GM21619 (cell line): Measurements from ENCODE around the gene ATP13A1.
"Not testable (repeated sequence)": the region's sequence is repeated elsewhere in the genome, so short reads cannot be mapped to it uniquely, and the experiment has no call there.

ENCODE experiments used
- ATAC-seq: cut with Tn5 transposase; IDR thresholded peaks from one replicate; pipeline ENCODE4 v1.9.1; 2021; ENCODE audit not compliant: unreplicated experiment

Gene ATP13A1

DNA sequence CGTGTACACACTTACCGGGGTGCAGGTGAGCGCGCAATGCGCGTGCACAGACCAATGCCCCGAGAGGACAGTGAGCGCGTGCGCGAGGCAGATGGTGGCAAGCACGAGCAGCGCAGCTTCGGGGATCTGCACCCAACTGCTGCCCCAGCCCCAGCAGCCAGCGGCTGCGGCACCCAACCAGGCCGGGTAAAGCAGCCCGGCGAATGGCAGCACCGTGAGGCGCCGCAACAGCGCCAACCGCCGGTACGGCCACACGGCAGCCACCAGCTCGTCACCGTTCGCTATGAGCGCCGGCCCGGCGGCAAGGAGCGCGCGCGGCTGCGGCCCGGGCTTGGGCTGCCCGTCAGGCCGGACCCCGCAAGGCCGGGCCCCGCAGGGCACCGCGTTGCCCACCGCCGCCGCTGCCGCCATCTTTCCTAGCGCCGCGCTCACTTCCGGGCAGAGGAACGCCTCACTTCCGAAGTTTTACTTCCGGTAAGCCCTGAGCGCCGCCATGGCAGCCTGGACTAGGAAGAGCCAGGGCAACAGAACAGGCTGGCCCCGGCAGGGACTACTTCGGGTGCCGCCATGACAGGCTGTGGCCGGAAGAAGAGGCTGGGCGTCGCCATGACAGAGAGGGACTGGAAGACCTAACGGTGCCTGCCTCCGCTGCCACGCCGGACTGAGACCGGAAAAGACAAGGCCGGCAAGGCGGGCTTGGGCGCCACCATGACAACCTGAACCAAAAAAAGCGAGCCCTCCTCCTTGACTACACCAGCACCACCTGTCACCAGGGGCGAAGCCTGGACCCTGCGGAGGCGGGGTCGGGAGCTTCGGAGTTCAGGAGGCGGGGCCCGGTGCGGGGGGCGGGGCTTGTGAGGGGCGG, at the start of gene ATP13A1:
ATP13A1 (minus strand) TSS at position 421 of the 865 bp plus-strand sequence; CDS start at position 411, 10 bp downstream.
- ATAC-seq = peak; percentile 62

DNA sequence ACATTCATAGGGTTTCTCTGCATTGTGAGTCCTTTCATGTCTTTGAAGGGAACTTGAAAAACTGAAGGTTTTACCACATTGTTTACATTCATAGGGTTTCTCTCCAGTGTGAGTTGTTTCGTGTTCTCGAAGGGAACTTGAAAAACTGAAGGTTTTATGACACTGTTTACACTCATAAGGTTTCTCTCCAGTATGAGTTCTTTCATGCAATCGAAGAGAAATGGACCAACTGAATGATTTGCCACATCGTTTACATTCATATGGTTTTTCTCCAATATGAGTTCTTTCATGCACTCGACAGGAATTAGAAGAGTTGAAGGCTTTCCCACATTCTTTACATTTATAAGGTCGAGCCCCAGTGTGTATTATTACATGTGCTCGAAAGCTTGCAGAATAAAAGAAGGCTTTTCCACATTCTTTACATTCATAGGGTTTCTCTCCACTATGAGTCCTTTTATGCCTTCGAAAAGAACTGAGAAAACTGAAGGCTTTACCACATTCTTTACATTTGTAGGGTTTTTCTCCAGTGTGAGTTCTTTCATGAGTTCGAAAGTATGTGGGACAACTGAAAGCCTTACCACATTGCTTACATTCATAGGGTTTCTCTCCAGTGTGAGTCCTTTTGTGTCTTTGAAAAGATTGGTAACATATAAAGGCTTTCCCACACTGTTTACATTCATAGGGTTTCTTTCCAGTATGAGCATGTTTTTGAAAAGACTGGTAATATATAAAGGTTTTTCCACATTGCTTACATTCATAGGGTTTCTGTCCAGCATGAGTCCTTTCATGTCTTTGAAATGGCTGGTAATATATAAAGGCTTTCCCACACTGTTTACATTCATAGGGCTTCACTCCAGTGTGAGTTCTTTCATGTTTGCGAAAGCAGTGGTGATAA, 48.7 kb upstream of the ATP13A1 start:
- ATAC-seq = no peak

DNA sequence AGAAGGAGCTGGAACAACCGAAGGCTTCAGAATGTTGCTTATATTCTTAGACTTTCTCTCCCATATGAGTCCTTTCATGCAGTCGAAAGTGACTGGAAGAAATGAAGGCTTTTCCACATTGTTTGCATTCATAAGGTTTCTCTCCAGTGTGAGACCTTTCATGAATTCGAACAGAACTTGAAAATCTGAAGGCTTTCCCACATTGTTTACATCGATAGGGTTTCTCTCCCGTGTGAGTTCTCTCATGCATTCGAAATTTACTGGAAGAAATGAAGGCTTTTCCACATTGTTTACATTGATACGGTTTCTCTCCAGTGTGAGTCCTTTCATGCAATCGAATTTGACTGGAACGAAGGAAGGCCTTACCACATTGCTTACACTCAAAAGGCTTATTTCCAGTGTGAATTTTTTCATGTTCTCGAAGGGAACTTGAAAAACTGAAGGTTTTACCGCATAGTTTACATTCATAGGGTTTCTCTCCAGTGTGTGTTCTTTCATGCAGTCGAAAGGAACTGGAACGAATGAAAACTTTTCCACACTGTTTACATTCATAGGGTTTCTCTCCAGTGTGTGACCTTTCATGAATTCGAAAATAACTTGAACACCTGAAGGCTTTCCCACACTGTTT, 47.9 kb upstream of the ATP13A1 start:
- ATAC-seq = no peak

DNA sequence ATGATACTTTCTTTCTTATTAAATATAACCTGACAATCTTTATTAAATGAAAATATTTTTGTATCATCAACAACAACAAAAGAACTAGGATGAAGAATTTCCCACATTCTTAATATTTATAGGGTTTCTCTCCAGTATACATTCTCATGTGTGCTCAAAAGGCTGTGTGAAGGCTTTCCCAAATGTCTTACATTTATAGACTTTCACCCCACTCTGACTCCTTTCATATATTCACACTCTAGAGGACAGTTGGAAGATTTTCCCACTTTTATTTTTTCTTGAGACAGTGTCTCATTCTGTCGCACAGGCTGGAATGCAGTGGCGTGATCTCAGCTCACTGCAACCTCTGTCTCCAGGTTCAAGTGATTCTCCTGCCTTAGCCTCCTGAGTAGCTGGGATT, 47.0 kb upstream of the ATP13A1 start:
- no peak for ATAC-seq

DNA sequence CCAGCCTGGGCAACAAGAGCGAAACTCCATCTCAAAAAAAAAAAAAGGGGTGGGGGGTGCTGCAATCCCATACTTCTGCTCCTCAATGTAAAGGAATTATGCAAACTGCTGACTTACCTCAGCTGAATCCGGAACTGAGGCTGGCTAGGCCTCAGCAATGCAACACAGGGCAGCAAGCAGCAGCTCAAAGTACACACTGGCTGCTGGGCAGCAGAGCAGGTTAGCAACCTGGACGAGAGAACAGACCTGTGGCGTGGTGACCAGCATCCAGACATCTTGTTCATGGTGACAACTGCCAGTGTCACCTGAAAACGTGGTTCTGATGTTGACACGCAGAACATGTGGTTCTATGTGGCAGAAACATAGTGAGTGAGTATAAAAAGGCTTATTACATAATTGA, 41.4 kb upstream of the ATP13A1 start:
- no peak for ATAC-seq

DNA sequence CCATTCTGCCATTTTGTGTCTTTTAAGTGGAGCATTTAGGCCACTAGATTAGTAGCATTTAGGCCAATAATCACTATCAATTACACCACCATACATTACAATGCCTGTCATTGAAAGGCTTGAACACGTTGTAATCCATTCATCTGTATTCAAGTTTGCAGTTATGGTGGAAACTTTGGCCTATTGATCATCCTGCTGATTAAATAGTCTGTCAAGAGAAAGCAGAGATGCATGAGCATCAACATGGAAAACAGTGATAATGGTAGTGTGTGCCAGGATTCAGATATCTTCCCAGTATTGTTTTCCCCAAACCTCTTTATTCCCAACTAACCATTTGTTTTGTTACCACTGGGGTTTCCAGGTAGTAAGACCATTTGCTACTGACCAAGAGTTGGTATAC, 37.0 kb upstream of the ATP13A1 start:
- ATAC-seq = not testable (repeated sequence)

DNA sequence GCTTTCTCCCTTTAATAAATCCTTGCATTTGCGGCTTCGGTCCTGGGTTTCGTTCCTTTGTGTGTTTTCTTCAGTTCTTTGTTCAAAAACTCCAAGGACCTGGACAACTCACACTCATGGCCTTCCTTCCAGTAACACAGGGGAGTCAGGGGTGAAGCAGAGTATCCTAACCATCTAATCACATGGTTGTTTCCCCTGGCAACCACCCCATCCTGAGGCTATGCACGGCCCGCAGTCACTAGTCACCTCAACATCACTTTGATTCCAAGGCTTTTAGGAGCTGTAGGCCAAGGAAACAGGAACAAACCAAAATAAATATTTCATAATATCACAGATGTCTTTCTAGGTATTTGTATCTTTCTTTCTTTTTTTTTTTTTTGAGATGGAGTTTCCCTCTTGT, 34.1 kb upstream of the ATP13A1 start:
- ATAC-seq = no peak

DNA sequence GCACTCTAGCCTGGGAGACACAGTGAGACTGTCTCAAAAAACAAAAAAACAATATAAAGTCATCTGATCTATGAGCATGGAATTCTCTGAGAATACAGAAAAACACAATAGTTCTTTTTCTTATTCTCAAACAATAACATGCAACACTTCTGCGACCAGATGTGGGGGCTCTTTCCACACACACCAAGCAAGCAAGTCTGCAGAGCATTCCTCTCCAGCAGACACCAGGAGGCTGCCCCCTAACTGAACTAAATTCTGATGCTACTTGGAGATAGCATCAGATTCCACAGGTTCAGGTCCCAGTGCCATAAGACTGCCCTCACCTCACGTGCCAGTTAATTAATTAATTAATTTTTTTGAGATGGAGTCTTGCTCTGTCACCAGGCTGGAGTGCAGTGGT, 32.9 kb upstream of the ATP13A1 start:
- ATAC-seq = no peak

DNA sequence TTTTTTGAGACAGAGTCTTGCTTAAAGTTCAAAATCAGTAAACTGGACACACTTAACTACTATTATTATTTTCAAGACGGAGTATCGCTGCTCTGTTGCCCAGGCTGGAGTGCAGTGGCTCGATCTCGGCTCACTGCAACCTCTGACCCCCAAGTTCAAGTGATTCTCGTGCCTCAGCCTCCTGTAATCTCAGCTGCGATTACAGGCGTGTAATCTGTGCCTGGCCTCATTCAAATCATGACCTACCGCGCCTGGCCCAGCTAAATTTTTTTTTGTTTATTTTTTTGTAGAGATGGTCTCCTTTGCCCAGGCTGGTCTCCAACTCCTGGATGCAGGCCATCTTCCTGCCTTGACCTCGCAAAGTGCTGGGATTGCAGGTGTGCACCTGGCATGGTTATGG, 28.2 kb upstream of the ATP13A1 start:
- ATAC-seq = no peak

DNA sequence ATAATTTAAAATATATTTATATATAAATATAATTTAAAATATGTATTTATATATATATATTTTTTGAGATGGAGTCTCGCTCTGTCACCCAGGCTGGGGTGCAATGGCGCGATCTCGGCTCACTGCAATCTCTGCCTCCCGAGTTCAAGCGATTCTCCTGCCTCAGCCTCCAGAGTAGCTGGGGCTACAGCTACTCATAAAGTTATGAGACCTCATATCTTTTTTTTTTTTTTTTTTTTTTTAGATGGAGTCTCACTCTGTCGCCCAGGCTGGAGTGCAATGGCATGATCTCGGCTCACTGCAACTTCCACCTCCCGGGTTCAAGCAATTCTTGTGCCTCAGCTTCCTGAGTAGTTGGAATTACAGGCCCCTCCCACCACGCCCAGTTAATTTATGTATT, 25.5 kb upstream of the ATP13A1 start:
- ATAC-seq = not testable (repeated sequence)

DNA sequence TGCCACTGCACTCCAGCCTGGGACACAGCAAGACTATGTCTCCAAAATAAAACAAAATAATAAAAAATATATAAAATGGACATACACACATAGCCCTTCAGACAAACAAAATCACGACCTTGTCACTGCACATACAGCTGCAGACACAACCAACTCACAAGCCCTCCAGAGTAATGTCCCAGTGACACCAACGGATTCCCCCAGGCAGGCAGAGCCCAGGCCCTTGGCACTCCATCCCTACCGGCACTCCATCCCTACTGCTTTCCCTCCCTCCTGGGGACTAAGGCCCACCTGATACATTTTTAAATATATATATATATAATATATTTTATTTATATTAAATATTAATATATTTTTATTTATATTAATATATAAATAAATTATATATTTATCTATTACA, 23.6 kb upstream of the ATP13A1 start:
- no peak for ATAC-seq

DNA sequence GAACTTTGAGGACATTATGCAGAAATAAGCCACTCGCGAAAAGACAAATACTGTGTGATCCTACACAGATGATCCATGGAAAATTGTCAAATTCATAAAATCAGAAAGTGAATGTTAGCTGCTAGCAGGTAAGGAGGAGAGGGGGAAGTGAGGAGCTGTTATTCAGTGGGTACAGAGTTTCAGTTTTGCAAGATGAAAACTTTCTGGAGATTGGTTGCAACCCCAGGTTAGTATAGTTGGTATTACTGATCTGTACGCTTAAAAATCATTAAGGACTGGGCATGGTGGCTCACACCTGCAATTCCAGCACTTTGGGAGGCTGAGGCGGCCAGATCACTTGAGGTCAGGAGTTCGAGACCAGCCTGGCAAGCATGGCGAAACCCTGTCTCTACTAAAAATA, 23.1 kb upstream of the ATP13A1 start:
- ATAC-seq = no peak

DNA sequence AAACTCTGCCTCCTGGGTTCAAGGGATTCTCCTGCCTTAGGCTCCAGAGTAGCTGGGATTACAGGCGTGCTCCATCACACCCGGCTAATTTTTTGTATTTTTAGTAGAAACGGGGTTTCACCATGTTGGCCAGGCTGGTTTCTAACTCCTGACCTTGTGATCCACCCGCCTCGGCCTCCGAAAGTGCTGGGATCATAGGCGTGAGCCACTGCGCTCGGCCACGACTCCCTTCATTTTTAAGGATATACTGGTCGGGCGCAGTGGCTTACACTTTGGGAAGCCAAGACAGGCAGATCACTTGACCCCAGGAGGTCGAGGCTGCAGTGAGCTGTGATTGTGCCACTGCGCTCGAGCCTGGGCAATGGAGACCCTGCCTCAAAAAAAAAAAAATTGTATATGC, 22.6 kb upstream of the ATP13A1 start:
- ATAC-seq = not testable (repeated sequence)

DNA sequence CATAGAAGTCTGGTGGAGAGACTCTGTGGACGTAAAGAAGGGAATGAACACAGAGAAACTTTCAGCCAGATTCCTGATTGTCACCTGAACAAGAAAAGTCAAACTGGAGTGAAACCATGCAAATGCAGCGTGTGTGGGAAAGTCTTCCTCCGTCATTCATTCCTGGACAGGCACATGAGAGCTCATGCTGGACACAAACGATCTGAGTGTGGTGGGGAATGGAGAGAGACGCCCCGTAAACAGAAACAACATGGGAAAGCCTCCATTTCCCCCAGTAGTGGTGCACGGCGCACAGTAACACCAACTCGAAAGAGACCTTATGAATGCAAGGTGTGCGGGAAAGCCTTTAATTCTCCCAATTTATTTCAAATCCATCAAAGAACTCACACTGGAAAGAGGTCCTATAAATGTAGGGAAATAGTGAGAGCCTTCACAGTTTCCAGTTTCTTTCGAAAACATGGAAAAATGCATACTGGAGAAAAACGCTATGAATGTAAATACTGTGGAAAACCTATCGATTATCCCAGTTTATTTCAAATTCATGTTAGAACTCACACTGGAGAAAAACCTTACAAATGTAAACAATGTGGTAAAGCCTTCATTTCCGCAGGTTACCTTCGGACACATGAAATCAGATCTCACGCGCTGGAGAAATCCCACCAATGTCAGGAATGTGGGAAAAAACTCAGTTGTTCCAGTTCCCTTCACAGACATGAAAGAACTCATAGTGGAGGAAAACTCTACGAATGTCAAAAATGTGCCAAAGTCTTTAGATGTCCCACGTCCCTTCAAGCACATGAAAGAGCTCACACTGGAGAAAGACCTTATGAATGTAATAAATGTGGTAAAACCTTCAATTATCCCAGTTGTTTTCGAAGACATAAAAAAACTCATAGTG, 15.9 kb upstream of the ATP13A1 start:
- ATAC-seq = no peak

DNA sequence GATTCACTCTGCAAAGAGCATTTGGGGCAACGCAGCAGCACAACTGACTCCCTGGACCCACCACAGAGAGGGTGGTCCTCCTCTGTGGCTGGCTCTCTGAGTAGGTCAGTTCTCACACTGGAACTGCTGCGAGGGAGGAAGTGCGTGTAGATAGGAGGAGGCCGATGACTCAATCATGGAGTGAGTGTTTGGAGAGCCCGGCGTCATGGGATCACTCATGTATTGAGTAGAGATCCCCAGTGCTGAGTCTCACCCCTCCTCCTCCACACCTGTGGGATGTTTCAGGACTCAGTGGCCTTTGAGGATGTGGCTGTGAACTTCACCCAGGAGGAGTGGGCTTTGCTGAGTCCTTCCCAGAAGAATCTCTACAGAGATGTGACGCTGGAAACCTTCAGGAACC, 14.1 kb upstream of the ATP13A1 start:
- no peak for ATAC-seq

DNA sequence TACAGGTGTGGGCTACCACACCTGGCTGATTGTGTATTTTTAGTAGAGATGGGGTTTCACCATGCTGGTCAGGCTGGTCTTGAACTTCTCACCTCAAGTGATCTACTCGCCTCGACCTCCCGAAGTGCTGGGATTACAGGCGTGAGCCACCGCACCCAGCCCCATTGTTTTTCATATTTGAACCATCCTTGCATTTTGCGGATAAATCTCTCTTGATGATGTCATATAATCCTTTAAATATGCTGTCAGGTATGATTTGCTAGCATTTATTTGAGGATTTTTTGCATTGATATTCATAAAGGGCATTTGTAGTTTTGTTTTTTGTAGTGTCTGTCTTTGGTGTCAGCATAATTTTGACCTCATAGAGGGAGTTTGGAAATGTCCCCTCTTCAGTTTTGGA, 10.8 kb upstream of the ATP13A1 start:
- no peak for ATAC-seq

DNA sequence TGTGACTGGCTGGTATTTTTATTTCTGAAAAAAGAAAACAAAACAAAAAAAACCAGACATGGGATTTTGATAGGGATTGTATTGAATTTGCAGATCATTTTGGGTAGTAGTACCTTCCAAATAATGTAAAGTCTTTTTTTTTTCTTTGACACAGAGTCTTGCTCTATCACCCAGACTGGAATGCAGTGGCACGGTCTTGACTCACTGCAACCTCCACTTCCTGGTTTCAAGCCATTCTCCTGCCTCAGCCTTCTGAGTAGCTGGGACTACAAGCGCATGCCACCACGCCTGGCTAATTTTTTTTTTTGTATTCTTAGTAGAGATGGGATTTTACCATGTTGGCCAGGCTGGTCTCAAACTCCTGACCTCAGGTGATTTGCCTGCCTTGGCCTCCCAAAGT, 9.3 kb upstream of the ATP13A1 start:
- no peak for ATAC-seq

DNA sequence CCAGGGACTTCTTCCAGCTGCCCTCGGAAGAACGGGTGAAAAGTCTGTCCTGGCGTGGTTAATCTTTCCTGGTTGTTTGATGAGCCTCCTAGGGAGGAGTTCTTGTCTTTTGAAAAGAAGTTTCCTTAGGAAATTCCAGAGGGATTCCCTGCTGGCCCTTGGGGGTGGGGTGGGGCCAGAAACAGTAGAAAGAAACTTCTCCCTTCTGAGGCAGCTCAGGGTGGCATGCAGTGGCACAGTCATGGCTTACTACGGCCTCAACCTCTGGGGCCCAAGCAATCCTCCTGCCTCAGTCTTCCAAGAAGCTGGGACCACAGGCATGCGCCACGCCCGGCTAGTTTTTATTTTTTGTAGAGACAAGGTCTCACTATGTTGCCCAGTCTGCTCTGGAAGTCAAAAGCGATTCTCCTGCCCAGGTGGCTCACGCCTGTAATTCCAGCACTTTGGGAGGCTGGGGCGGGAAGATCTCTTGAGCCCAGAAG, 6.6 kb upstream of the ATP13A1 start:
- ATAC-seq = no peak

DNA sequence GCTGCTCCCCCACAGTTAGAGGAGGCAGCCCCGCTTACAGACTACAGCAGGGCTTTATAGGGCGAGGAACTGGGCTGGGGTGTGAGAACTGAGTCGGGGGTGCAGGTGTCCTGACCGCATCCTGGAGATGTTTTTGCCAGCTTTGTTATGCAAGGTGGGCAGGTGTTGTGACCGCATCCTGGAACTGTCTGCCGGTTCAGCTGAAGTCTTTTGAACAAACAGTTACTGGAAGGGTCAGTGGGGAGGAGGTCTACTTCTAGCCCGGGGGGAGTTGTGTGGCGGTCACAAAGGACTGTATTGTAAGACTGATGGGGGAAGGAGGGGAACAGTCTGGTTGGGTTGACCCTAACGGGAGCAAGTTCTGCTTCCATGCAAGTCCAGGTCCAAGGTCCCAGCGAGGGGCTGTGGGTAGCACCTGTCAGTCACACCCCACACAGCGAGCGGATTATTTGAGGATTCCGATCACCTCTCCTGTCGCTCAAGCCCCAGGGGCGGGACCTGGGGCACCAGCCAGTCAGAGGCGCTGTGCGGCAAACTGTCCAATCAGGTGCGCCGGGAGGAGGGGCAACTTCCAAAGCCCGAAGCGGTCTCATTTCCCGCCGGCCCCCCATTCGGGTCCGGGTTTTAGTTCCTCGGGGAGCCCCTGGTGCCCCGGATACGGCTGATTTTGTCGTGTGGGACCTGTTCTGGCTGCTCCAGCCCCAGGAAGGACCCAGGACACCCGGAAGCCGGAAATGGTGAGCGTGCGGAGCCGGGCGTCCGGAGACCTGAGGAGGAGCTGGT, 4.9 kb upstream of the ATP13A1 start, which contains the start of gene ZNF101:
ZNF101 (plus strand) TSS at position 610 of the 783 bp plus-strand sequence; CDS start at position 735, 125 bp downstream.
- peak; percentile 64 for ATAC-seq
